ENCODE data around the gene ATG2B.

GRCh38 chr14:96383445-96383844, 20.3 kb upstream of the ATG2B start:
- TF ChIP-seq CTCF (IDR thresholded peaks at IDR 0.05 in 4 of 5, conservative IDR thresholded peaks at IDR 0.05 in 1 of 5) (no peak), POLR2A (IDR thresholded peaks at IDR 0.05) (no peak)

All from gastrocnemius medialis (tissue), 4 donors.